ENCODE data around the gene NMNAT2. TPM values are rescaled to one million over a fixed set of nuclear protein-coding genes. Genes with fewer than 3 reads are reported as not detected.

Gene NMNAT2
- total RNA-seq, 1 experiment from 2014 or later, result not detected

DNA sequence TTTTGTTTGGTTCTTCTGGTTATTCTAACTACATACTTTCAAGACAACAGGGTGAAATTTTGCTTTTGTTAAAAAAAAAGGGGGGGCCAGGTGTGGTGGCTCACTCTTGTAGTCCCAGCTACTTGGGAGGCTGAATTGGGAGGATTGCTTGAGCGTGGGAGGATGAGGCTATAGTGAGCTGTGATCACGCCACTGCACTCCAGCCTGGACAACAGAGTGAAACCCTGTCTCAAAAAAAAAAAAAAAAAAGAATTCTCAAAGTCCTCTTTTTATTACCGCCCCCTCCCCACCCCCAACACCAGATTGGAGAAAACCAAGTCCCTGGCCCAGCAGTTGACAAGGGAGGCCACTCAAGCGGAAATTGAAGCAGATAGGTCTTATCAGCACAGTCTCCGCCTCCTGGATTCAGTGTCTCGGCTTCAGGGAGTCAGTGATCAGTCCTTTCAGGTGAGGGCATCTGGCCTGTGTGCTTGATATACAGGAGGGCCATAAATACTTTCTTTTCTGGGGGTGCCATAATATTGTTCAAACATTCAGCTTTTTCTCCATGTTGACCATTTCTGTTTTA is 181.9 kb downstream of the NMNAT2 start:
- H3K4me2 ChIP-seq (ENCODE audit: low read length), result no peak overlapping the region
- H3K79me2 ChIP-seq (ENCODE audit: insufficient read depth, low read length), result no peaks in the 10 kb centered on the region
- CTCF ChIA-PET, result no interaction called here
- BruUV-seq (replicated peaks), result no TSS peak
- POLR2A ChIA-PET, result no interaction called here
- H3K9me2 ChIP-seq (ENCODE audit: insufficient read depth), result no peaks in the 10 kb centered on the region
- no peaks in the 10 kb centered on the region for H3K36me3 ChIP-seq (ENCODE audit: control insufficient read depth in 1 of 2, insufficient read depth in 2 of 2, low read length in 2 of 2)
- intact Hi-C loops (cut with micrococcal nuclease), result no loop called here
- no peak overlapping the region for H3K9ac ChIP-seq (ENCODE audit: low read length)
- H3K4me3 ChIP-seq (replicated peaks in 1 of 2; ENCODE audit: low read depth in 1 of 2, low read length in 2 of 2), result no peak overlapping the region
- no peaks in the 10 kb centered on the region for H3K27me3 ChIP-seq (ENCODE audit: insufficient read depth, low read length)
- RAD21 ChIA-PET (ENCODE audit: low non-redundant PET in 1 of 2, low total read pairs in 2 of 2, uncharacterized antibody in 2 of 2, unreplicated experiment in 2 of 2), result no interaction called here
- no peak overlapping the region for H3K27ac ChIP-seq (ENCODE audit: low read depth, low read length)
- TF ChIP-seq ATF3 (IDR thresholded peaks at IDR 0.05) (no peak), FOSL1 (IDR thresholded peaks at IDR 0.05; ENCODE audit: low read depth) (no peak), EGR1 (IDR thresholded peaks at IDR 0.05; ENCODE audit: low read depth) (no peak), JUND (IDR thresholded peaks at IDR 0.05) (no peak), EZH2phosphoT487 (IDR thresholded peaks at IDR 0.05; ENCODE audit: borderline replicate concordance) (no peak), YY1 (IDR thresholded peaks at IDR 0.05; ENCODE audit: extremely low read depth, insufficient replicate concordance, low read depth, low read length) (no peak), POLR2AphosphoS5 (IDR thresholded peaks at IDR 0.05; ENCODE audit: low read depth, low read length) (no peak), CEBPB (IDR thresholded peaks at IDR 0.05; ENCODE audit: low read depth) (no peak), ZFX (IDR thresholded peaks at IDR 0.05) (no peak), ZNF274 (IDR thresholded peaks at IDR 0.05; ENCODE audit: low read depth, low read length) (no peak), SIN3A (IDR thresholded peaks at IDR 0.05; ENCODE audit: low read depth) (no peak), ELF1 (IDR thresholded peaks at IDR 0.05; ENCODE audit: borderline replicate concordance, low read depth) (no peak), SRF (IDR thresholded peaks at IDR 0.05; ENCODE audit: low read depth) (no peak), MAX (IDR thresholded peaks at IDR 0.05) (no peak), REST (IDR thresholded peaks at IDR 0.05; ENCODE audit: low read depth) (no peak)
- H2AFZ ChIP-seq (ENCODE audit: low read depth, low read length, poor library complexity, severe bottlenecking), result no peak overlapping the region
- H4K20me1 ChIP-seq (ENCODE audit: insufficient read depth), result no peaks in the 10 kb centered on the region
- no peaks in the 10 kb centered on the region for H3K9me3 ChIP-seq (ENCODE audit: control insufficient read depth in 1 of 2, insufficient read depth in 1 of 2, low read depth in 1 of 2, low read length in 2 of 2)
- ATAC-seq (no peak), DNase-seq (ENCODE audit: low read depth, low spot score) (no peak)
- peaks cover 23% of the 10 kb centered on the region in 2 experiments for H3K4me1 ChIP-seq (ENCODE audit: control insufficient read depth in 1 of 2, insufficient read depth in 2 of 2, low read length in 2 of 2)

All from HCT116 (cell line).